ENCODE data around the gene YAE1. TPM values are rescaled to one million over a fixed set of nuclear protein-coding genes. Genes with fewer than 3 reads are reported as not detected.

YAE1 gene
- total RNA-seq, 4 donors from 2014 or later: 1.4 to 22.9 (median 13.3) TPM

DNA sequence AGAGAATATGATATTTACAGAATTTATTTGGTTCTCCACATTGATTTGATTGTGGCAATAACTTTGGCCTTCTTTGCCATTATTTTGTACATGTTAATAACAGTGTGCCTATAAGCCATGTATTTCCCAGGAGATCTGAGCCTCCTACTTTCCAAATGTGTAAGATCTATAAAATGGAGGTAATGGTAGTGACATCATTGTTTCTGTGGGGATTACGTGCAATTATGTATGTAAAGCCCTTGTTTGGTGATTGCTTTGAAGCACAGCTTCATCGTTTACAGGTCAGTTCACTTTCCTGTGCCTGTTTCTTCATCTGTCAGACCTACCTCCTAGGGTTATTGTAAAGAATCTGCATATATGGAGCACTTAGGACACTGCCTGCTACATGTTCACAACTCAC is 17.3 kb downstream of the YAE1 start:
- no peak for DNase-seq
- H3K27ac ChIP-seq: no peak overlapping the region
- H3K4me3 ChIP-seq: no peak overlapping the region
- peaks cover 0 to 4% (median 0%) of the 10 kb centered on the region in 4 donors for H3K4me1 ChIP-seq
- H3K36me3 ChIP-seq: no peaks in the 10 kb centered on the region
- in situ Hi-C loops (cut with MboI; ENCODE audit: low pct_ligation_motif_present in 1 of 4, low pct_unique_long_range_greater_than_20kb in 1 of 4, low sequenced_read_pairs in 3 of 4) (loop anchor here (5.0 to 25.0 kb wide), 3 partner anchors 151 to 454 kb away; no protein-coding TSS in a partner anchor), intact Hi-C loops (cut with DNase I; ENCODE audit: low total_unique reads) (no loop called here)
- WGBS, 2 donors (ENCODE audit: low coverage in 1 of 2): 60 to 65% methylated on average over 1 to 2 of the region's 2 CpGs
- no peaks in the 10 kb centered on the region for H3K9me3 ChIP-seq
- TF ChIP-seq, protein P1, sequence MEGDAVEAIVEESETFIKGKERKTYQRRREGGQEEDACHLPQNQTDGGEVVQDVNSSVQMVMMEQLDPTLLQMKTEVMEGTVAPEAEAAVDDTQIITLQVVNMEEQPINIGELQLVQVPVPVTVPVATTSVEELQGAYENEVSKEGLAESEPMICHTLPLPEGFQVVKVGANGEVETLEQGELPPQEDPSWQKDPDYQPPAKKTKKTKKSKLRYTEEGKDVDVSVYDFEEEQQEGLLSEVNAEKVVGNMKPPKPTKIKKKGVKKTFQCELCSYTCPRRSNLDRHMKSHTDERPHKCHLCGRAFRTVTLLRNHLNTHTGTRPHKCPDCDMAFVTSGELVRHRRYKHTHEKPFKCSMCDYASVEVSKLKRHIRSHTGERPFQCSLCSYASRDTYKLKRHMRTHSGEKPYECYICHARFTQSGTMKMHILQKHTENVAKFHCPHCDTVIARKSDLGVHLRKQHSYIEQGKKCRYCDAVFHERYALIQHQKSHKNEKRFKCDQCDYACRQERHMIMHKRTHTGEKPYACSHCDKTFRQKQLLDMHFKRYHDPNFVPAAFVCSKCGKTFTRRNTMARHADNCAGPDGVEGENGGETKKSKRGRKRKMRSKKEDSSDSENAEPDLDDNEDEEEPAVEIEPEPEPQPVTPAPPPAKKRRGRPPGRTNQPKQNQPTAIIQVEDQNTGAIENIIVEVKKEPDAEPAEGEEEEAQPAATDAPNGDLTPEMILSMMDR (IDR thresholded peaks at IDR 0.05): no peak
- TF ChIP-seq EP300 (IDR thresholded peaks at IDR 0.05; ENCODE audit: low read depth): no peak
- no peak for TF ChIP-seq POLR2AphosphoS5 (IDR thresholded peaks at IDR 0.05)
- TF ChIP-seq POLR2A (IDR thresholded peaks at IDR 0.05): no peak
- no peaks in the 10 kb centered on the region for H3K27me3 ChIP-seq

DNA sequence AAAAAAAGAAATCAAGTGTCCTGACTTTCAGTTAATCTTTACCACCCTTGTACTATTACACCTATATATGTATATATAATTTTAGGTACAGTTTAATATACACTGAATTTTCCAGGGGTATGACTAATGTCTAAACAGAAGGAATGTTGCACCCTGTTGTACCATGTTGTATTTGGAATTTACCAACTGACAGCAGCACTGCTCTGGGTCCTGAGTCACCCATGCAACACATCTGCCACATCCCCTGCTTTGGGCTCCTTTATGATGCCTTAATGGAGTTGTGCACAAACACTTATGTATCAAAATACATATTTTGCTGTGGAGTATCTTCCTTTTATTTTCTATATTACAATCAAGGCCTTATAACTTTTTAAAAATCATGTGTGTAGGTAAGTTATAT is 21.2 kb downstream of the YAE1 start:
- in situ Hi-C loops (cut with MboI; ENCODE audit: low pct_ligation_motif_present in 1 of 4, low pct_unique_long_range_greater_than_20kb in 1 of 4, low sequenced_read_pairs in 3 of 4): loop anchor here in 1 of 4 donors (10.0 to 25.0 kb wide), 2 partner anchors 147 to 450 kb away; no protein-coding TSS in a partner anchor
- no peak for TF ChIP-seq POLR2AphosphoS5 (IDR thresholded peaks at IDR 0.05)
- no peak for TF ChIP-seq POLR2A (IDR thresholded peaks at IDR 0.05)
- TF ChIP-seq, protein P1 (IDR thresholded peaks at IDR 0.05): no peak
- TF ChIP-seq EP300 (IDR thresholded peaks at IDR 0.05; ENCODE audit: low read depth): no peak
- Histone ChIP-seq H3K4me1 (no peaks in the 10 kb centered on the region), H3K27me3 (no peaks in the 10 kb centered on the region), H3K27ac (no peak overlapping the region), H3K36me3 (no peaks in the 10 kb centered on the region), H3K9me3 (no peaks in the 10 kb centered on the region), H3K4me3 (no peak overlapping the region)
- DNase-seq: no peak
- intact Hi-C loops (cut with DNase I; ENCODE audit: low total_unique reads): no loop called here

DNA sequence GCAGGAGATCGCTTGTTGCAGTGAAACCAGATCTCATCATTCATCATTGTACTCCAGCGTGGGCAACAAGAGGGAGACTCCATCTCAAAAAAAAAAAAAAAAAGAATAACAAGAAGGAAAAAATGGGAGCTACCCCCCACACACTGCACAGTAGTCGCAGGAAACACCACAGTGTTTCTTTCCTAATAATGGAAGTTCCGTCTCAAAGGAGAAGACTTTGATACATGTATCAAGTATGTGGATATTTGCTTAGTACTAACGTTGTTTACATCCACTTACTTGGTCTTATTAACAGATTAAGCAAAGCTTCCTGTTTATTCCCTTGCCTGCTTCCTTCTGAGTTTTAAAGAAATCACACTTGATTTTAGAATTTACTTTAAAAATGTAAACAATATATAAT is 22.2 kb downstream of the YAE1 start:
- Histone ChIP-seq H3K4me3 (no peak overlapping the region), H3K36me3 (no peaks in the 10 kb centered on the region), H3K9me3 (no peaks in the 10 kb centered on the region), H3K27me3 (no peaks in the 10 kb centered on the region), H3K27ac (no peak overlapping the region), H3K4me1 (no peaks in the 10 kb centered on the region)
- WGBS, 2 donors (ENCODE audit: low coverage in 1 of 2): 56 to 75% methylated on average over 5 of the region's 5 CpGs
- in situ Hi-C loops (cut with MboI; ENCODE audit: low pct_ligation_motif_present in 1 of 4, low pct_unique_long_range_greater_than_20kb in 1 of 4, low sequenced_read_pairs in 3 of 4) (loop anchor here in 1 of 4 donors (10.0 to 25.0 kb wide), 2 partner anchors 146 to 449 kb away; no protein-coding TSS in a partner anchor), intact Hi-C loops (cut with DNase I; ENCODE audit: low total_unique reads) (no loop called here)
- no peak for DNase-seq
- TF ChIP-seq EP300 (IDR thresholded peaks at IDR 0.05; ENCODE audit: low read depth) (no peak), POLR2AphosphoS5 (IDR thresholded peaks at IDR 0.05) (no peak), POLR2A (IDR thresholded peaks at IDR 0.05) (no peak)
- TF ChIP-seq, protein P1 (IDR thresholded peaks at IDR 0.05): no peak

DNA sequence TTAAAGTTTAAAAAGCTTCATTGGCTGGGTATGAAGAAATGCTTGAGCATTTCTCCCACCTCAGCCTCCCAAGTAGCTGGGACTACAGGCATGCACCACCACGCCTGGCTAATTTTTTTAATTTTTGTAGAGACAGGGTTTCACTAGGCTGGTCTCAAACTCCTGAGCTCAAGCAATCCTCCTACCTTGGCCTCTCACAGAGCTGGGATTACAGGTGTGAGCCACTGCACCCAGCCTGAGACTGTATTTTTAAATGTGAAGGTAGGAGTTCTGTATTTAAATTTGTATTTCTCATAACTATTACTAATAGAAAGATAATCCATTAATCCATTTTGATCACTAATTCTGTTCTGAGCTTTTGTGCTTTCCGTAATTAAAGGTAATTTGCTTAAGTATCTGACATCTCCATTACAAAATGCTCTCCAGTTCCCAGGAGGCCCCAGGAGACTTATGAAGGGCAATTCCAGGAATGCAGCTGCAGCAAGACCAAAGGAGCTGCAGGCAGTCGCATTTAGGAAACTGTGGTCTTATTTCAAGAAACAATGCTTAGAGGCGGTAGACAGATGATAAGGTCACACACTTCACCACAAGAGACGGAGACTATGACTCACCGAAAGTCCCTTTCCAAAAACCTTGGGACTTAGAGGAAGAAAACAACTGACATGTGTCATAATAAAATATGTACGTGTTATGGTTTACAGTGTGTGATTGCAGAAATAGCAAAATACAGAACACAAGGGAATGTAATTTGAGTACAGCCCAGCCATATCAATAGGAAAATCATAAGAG is 23.3 kb downstream of the YAE1 start:
- Histone ChIP-seq H3K36me3 (no peaks in the 10 kb centered on the region), H3K9me3 (no peaks in the 10 kb centered on the region), H3K27ac (peak overlapping the region in 1 of 4 donors; percentile 1), H3K27me3 (no peaks in the 10 kb centered on the region), H3K4me1 (no peaks in the 10 kb centered on the region), H3K4me3 (no peak overlapping the region)
- 50 to 59% methylated on average over 5 to 7 of the region's 7 CpGs for WGBS, 2 donors (ENCODE audit: low coverage in 1 of 2)
- TF ChIP-seq, protein P1 (IDR thresholded peaks at IDR 0.05): no peak
- TF ChIP-seq EP300 (IDR thresholded peaks at IDR 0.05; ENCODE audit: low read depth): no peak
- no peak for TF ChIP-seq POLR2A (IDR thresholded peaks at IDR 0.05)
- peak in 1 of 3 donors; percentile 30 for TF ChIP-seq POLR2AphosphoS5 (IDR thresholded peaks at IDR 0.05)
- in situ Hi-C loops (cut with MboI; ENCODE audit: low pct_ligation_motif_present in 1 of 4, low pct_unique_long_range_greater_than_20kb in 1 of 4, low sequenced_read_pairs in 3 of 4) (loop anchor here in 1 of 4 donors (10.0 to 25.0 kb wide), 2 partner anchors 145 to 448 kb away; no protein-coding TSS in a partner anchor), intact Hi-C loops (cut with DNase I; ENCODE audit: low total_unique reads) (no loop called here)
- DNase-seq: no peak

Data from transverse colon (tissue), 4 donors.